ENCODE measurements around the gene ZNG1F.
"Not testable (repeated sequence)": the region's sequence is repeated elsewhere in the genome, so short reads cannot be mapped to it uniquely, and the experiment has no call there.

ZNG1F gene

DNA sequence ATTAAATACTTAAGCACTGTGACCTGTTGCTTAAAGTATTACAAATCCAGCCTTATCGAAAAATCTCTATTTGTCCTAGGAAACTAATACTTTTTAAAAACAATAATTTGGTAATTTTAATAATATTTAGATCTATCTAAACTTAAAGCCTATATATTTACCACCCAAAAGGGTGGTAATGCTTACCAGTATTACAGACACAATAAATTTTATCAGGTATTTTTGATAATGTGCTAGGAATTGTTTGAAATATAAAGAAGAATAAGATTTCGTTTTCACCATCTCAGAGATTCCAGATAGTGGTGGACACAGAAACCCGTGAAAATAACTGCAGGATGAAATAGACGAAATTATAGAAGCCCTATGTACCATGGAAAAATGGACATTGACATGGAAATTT is 68.4 kb downstream of the ZNG1F start:
- not testable (repeated sequence) for FAIRE-seq

DNA sequence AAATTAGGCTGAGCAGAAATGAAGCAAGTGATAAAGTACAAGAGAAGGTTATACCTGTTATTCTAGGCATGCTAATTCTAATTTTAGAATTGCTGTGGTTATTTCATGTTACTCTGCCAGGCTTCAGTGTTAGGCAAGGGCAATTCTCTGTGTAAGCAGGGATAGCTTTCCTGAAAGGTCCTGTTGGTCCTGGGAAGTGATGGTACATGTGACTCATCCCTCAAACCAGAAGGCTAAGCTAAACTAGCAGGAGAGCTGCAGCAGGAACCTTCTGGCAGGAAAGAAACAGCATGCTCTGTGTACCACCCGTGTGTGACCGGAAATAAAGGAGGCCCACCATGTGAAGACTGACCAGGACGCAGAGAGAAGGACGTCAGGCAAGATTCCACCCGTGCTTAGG is 69.4 kb downstream of the ZNG1F start:
- FAIRE-seq, result not testable (repeated sequence)

DNA sequence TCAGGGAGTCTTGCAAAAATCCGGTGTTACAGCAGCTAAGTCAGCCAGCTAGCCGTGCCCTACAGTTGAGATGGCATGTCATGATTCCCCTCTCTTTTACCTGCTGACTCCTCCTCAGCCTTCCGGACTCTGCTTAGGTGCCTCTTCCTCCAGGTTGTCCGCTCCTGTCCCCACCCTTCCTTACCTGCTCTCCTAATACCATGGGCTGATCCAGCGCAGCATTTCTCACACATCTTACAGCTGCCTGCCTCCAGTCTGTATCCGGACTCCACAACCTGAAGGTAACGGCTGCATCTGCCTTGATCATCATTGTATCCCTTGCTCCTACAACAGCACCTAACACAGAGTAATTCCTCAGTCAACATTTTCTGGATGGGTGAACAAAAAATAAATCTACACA is 69.8 kb downstream of the ZNG1F start:
- FAIRE-seq, result not testable (repeated sequence)

- not testable (repeated sequence) for FAIRE-seq
These were observed 75.8 kb downstream of the ZNG1F start for GRCh38 chr9:41113348-41113747.

GRCh38 chr9:41111414-41111813 is 77.7 kb downstream of the ZNG1F start:
- FAIRE-seq, result not testable (repeated sequence)

GRCh38 chr9:41110913-41111312 is 78.2 kb downstream of the ZNG1F start:
- not testable (repeated sequence) for FAIRE-seq

GRCh38 chr9:41109253-41109652 is 79.9 kb downstream of the ZNG1F start:
- FAIRE-seq, result not testable (repeated sequence)

GRCh38 chr9:41108816-41109215 is 80.3 kb downstream of the ZNG1F start:
- not testable (repeated sequence) for FAIRE-seq

- not testable (repeated sequence) for FAIRE-seq
These were observed 82.5 kb downstream of the ZNG1F start for GRCh38 chr9:41106472-41107116.

GRCh38 chr9:41105557-41106253 is 83.4 kb downstream of the ZNG1F start:
- FAIRE-seq, result not testable (repeated sequence)

- FAIRE-seq, result not testable (repeated sequence)
These were observed 84.6 kb downstream of the ZNG1F start for GRCh38 chr9:41104542-41104941.

DNA sequence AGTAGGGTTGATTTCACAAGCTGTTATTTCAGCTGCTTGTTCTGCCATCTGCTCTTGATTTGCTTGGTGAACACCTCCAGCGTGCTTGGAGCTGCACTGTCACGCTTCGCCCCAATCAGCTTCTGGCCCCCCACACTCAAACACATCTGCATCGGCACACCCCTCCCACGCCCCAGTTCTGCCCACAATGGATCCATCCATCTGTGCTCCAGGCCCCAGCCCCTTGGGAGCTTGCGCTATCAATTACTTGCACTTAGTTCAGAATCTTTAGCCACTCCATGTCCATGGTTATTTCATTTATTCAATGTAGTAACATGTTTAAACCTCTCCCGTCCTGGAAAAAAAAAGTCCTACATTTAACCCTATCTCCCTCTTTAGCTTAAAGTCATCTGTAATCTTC is 88.6 kb downstream of the ZNG1F start:
- not testable (repeated sequence) for FAIRE-seq

- not testable (repeated sequence) for FAIRE-seq
These were observed 90.4 kb downstream of the ZNG1F start for GRCh38 chr9:41098759-41099158.

GRCh38 chr9:41095060-41095459 is 94.1 kb downstream of the ZNG1F start:
- FAIRE-seq, result not testable (repeated sequence)

- not testable (repeated sequence) for FAIRE-seq
These were observed 94.9 kb downstream of the ZNG1F start for GRCh38 chr9:41094010-41094773.

- not testable (repeated sequence) for FAIRE-seq
These were observed 98.2 kb downstream of the ZNG1F start for GRCh38 chr9:41090922-41091321.

DNA sequence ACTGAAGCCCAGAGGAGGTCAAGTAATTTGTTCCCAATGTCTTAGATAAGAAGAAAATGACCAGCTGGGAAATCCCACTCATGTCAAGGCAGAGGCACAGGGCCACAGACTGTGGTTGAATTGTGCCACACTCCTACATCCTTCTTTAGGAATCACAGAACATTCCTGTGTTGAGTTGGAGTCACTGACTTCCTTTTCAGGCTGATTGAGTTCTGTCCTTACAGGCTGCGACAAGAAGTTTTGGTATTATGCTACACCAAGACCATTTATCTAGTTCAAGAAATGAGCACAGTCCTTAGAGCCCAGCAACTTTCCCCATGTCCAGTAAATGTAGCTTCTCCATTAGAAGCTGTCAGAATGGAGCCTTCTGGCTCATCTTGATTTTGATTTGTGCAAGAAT is 98.7 kb downstream of the ZNG1F start:
- not testable (repeated sequence) for FAIRE-seq

GRCh38 chr9:41088450-41089059 is 100.6 kb downstream of the ZNG1F start:
- not testable (repeated sequence) for FAIRE-seq

DNA sequence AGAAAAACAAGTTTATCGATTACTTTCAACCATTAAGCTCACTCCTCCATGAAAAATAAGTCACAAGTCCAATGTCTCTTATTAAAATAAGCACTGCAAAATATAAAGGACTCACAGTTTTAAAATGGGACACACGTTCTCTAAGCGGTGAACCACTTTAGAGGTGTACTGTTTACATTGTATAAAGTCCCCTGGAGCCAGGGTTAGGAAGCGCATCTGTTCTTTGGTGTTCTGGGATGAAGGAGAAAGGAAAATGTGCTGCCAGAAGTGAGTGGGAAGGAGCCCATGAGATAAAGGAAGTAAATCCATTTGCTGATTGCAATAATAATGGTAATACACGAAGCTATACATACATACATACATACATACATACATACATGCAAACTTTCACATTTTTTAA is 101.2 kb downstream of the ZNG1F start:
- FAIRE-seq, result not testable (repeated sequence)

GRCh38 chr9:41087157-41087780 is 101.8 kb downstream of the ZNG1F start:
- not testable (repeated sequence) for FAIRE-seq

- FAIRE-seq, result not testable (repeated sequence)
These were observed 102.4 kb downstream of the ZNG1F start for GRCh38 chr9:41086685-41087084.

- FAIRE-seq, result not testable (repeated sequence)
These were observed 102.9 kb downstream of the ZNG1F start for GRCh38 chr9:41086215-41086614.

GRCh38 chr9:41082358-41082757 is 106.8 kb downstream of the ZNG1F start:
- not testable (repeated sequence) for FAIRE-seq
